GM18526 (cell line): ENCODE data around the gene CD300LG.

Source experiments
- POLR2A ChIP-seq: IDR thresholded peaks from 3 replicates; pipeline ENCODE4 v1.6.1; 2011; ENCODE audit not compliant: insufficient read length; ENCODE audit errors: extremely low read depth

The CD300LG gene

DNA sequence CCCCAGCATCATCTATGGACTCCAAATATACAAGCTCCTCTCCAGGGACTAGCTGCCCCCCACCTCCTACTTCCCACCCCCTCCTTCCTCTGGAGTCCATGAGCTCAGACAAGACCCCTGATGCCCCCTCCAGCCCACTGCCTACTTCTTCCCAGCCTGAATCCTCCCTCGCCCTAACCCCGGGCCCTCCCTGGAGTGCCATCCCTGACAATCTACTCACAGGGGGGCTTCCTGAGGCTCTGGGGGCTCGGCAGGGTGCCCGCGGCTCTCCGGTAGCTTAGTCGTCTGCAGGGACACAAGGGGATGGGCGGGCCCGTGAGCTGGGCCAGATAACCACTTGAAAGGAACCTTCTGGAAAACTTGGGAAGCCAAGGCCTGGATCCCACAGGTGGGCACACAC is 29.1 kb upstream of the CD300LG start:
- TF ChIP-seq POLR2A, result no peak

DNA sequence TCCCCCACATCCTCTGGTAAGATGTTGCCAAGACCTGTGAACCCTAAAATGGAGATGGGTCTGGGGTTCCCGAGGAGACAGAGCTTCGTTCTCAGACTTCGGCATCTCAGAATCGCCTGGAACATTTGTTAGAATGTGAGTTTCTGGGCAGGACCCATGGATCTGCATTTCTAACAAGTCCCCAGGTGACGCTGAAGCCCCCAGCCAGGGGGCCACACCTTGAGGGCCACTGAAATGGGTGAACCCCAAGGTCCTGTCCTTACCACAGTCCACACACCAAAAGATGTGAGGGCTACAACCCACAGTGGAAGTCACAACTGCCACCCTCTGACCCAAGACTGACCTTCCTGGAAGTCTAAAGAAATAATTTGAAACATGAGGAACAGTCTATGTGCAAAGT is 28.0 kb upstream of the CD300LG start:
- TF ChIP-seq POLR2A, result no peak

DNA sequence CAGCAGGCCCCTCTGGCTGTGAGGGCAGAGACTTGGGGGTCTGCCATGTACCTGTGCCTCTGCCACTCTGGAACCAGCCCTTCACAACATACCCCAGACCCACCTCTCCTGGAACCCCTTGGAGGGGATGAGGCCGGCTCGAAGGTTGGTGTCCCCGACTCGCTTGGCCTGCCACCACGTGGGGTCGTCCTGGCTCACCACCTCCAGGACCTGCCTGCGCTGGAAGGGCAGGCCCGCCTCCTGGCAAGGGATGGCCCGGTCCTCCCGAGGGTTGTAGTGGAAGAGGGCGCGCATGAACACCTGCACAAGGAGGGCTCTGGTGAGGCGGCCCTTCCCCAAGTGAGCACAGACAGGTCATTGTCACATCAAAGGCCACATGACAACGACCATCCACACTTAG is 26.2 kb upstream of the CD300LG start:
- no peak for TF ChIP-seq POLR2A

DNA sequence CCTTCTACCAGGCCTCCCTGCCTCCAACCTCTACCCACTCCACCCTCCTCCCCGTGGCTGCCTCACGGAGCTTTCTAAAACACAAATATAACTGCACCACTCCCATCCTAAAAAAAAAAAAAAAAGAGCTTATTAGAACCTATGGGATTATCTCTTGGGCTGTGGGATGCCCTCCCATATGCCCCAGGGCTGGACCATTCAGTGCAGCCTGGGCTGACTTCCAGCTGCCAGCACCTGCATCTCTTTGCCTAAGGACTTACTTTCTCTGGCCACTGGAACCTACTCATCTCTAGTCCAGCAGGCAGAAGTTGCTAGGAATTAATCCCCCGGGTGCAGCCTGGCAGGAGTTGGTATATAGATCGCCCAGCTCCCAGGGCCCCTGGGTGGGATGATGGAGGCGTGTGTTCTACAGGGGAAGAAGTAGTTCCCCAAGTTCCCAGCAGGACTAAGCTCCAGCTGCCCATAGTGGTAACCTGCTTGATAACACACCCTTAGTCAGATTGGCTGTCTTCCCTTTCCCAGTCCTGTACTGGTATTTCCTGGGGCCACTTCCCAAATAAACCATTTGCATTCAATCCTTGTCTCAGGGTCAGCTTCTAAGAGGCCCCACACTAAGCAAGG is 24.3 kb upstream of the CD300LG start:
- TF ChIP-seq POLR2A, result no peak

DNA sequence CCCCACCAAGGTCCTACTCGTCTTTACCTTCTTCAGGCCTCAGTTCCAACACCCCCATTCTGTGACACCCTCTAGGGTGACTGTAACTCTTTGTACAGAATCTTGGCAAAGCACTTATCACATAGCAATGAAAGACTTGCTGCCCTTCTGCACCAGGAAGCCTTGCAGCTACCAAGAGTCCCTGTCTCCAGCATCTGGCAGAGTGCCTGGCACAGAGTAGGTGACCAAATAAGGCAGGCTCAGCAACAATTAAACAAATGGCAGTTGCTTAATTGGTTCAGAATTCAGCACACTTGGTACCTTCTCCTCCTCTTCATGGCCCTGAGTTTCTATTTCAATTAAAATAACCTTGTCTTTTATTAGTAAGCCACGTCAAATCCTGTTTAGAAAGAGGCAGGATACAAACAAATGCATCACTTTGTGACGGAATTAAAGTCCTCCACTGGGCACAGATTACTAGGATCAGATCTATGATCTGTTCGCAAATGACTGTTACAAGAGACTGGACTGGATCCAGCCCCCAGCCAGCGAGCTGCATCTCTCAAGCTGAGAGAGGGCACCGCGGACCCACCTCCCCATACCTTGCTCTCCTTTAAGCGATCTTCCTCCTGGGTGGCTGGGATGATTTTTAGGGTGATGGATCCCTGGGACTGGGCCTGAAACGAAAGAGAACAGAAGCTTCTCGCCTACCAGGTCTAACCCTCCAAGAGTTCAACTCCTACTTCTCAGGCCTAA is 23.5 kb upstream of the CD300LG start:
- TF ChIP-seq POLR2A, result no peak

DNA sequence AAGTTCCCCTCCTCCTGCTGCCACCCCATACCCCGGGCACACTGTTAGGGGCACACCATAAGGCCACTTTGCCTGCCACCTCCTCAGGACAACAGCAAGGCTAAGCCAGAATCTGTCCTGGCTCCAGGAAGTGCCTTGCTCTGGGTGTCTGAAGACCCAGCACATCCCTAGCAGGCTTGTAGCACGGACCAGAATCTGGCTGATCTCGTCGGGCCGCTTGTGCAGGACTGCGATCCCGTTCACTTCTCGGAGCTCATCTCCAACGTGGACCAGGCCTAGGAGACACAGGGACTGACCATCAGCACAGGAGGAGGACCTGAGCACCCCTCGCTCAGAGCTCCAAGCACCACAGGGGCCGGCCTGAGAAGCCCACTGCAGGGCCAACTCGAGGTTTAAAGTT is 21.4 kb upstream of the CD300LG start:
- no peak for TF ChIP-seq POLR2A

DNA sequence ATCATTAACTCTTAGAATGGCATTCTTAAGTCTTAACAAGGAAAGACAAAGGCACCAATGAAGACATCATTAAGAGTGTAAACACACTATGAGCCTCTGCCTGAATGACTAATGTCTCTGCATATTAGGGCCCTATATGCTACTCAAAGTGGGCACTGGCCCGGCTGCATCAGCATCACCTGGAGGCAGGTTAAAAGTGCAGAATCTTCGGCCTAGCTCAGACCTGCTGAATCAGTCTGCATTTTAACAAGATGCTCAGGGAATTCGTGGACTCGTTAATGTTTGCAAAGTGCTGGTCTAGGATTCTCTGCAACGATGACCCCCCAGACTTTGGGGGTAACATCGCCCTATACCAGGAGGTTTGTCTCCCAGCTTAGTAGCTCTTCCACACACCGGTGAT is 20.8 kb upstream of the CD300LG start:
- no peak for TF ChIP-seq POLR2A

DNA sequence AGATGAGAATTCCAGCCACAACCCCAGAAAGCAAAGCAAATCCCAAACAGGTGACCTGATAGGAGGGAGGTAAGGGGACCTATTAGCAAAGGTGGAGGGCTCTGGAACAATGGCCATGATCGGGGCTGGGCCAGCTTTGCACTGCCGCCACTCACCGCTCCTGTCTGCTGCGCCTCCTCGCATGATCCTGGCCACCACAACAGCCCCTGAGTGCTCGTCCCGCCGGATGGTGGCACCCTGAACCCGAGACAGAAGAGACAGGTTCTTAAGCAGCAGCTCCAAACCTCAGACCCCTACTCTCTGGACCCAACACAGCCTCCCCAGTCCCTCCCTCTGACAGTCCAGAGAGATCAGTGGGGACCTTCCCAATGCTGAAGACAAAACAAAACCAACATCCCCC is 19.4 kb upstream of the CD300LG start:
- TF ChIP-seq POLR2A, result no peak

DNA sequence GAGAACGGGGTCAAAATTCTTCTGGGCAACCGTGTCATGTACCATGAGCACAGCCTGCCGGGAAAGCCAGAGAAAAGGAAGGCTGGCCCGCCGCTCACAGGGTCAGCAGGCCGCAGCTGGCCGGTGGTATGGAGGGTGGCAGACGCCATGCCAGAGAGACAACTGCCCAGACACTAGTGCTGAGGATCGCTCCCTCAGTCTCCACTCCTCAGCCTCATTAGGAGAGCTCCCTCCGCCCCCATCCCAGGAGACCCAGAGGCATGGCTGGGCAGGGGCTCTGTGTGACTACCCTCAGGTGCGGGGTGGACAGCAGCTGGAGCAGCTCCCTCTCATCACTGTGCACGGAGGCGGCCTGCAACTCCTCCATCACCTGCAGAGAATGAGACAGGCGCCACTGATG is 17.2 kb upstream of the CD300LG start:
- TF ChIP-seq POLR2A, result no peak

DNA sequence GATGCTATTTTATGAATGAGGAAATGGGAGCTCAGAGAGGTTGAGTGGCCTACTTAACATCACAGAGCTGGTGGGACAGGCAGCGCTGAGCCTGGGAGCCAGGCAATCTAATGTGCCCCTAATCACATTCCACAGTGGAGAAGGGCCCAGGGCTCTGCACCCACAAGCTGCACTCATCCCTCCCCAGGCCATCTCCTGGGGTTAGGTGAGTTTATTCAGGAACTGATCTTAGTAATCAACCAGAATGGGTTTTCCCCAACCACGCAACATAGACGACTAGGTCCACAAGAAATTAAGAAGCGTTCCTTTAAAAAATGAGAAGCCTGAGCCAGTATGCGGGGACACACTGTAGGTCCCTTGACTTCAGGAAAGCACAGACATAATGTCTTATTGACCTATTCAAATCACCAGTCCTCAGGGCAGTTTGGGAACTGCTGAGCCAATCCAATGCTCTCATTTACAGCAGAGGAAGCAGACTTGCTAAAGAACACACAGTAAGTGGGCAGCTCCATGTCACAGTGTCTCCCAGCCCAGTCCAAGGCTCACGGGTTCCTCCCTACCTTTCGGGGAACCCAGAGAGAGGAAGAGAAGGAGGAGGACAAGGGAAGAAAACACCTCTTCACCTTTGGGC is 16.4 kb upstream of the CD300LG start:
- TF ChIP-seq POLR2A, result no peak

DNA sequence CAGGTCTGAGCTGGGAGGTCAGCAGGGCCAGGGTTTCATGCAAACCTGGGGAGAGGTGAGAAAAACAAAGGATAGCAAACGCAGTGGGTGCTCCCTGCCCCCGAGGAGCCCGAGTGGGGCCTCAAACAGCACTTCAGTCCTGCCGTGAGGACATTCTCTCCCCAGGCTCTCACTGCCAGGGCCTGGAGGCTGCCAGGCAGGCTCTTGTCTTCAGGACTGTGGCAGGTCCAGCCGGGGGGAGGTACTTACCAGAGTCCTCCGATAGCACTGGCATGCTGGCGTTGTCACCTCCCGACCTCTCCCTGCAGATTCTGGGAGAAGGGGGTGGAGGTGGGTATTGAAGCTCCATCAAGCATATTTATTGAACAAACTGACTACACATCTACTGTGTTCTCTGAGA is 15.3 kb upstream of the CD300LG start:
- TF ChIP-seq POLR2A, result no peak

DNA sequence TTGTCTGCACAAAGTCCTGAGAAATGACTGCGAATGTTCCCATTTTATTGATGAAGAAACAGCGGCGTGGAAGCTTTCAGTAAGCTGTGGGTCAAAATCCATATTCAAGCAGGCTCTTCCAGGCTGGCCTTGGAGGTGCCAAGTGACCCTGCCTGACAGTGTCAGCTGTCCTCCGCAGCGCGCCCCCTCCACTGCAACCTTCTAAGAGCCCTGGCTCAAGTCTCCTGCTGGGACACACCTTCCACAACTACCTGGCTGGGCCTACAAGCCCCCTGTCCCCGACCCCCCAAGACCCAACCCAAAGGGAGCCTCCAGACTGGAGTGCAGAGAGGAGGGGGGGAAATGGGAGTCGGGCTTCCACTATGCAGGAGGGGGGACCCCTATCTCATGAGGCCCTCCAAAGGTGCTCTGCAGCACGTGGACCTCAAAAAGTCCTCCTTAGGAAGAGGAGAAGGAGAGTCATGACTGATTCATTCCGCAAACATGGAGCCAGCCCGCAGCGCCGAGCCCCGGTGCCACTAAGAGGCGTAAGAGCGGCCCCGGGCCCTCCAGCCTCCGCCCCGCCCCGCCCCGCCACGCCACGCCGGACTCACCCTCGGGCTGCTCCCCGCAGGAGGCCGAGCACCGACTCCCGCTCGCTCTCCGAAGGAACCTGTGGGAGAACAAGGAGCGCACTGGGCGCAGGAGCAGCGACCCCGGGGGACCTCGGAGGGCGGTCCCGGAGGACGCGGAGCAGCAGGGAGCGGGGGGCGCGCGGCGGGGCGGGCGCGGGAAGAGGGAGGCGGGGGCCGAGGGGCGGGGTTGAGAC is 14.6 kb upstream of the CD300LG start:
- no peak for TF ChIP-seq POLR2A

DNA sequence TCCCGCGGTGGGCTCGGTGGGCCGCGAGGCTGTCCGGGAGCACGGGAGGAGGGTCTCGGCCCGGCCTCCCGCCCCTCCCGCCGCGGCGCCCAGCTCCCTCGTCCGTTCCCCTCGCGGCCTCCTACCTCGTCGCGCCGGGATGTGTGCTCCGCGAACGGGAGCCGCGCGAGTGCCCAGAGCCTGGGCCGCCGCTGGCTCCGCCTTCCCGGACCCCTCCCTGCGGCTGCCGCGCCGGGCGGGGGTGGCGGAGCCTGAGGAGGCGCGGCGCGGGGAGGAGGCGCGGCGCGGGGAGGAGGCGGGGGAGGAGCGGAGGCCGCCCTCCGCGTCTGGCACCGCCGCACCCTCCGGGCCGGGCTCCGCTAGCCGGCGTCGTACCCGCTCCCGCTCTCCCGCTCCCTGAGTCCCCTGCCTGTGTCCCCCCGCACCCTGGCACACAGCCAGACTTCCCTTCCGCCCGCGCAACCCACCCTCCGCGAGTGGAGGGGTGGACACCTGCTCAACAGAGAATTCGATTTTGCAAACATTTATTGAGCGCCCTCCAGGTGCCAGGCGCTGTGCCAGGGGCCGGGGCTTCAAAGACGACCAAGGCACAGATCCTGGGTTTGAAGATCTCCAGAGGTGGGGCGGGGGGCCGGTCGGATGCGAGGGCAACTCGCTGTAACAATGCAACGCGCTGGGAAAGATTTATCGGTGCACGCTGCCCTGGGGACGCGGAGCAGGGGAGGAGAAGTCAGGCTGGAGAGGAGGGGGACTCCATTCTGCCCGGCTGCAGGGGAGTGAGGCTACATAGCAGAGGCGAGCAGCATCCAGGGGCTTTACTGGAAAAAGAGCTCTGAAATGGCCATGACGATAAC is 13.8 kb upstream of the CD300LG start, which contains the start of gene MPP3:
Gene MPP3, minus strand, starts transcription at position 171 of the 854 bp plus-strand sequence. CDS start 1,240 bp downstream, outside the sequence.
- no peak for TF ChIP-seq POLR2A

DNA sequence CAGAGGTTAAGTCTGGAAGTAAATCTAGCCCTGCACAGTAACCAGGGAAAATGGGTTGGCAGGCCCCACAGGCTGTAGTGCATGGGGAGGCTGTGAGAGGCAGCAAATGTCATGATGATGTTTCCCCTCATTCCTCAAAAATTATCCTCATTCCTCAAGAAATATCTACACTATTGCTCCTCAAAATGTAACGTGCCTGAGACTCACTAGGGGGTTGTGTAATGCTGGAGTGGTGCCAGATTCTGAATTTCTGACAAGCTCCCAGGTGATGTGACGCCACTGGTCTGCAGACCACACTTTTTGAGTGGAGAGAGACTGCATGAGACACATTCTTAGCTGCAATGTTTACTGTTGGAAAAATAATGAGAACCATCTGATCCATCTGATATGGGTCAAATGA is 12.9 kb upstream of the CD300LG start:
- no peak for TF ChIP-seq POLR2A

DNA sequence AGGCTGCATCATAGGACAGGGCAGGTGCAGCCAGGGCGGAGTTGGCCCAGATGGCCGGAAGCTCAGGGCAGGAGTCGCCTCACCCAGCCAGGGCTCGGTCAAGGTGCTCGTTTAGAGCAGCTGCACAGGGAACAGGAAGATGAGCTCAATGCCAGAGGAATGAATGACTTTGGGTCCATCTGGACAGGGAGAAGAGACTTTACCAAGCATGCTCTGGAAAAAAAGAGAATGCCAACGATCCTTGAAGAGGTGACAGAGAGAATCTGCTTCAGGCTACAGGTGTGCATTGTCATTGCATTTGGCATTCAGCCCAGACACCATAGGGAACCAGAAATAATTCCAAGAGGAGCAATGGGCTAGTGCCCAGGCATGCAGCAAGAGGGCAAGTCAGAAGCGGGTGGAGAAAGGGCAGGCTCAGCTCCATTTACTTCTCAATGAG is 7.3 kb upstream of the CD300LG start:
- no peak for TF ChIP-seq POLR2A
